LNCAP (cell line): ENCODE results near the gene PLPP7.

Experiments used
- TF ChIP-seq, protein P1 (sequence below): fragments of 450-650 bp; IDR thresholded peaks from 2 replicates; pipeline ENCODE4 v1.5.1; 2017; ENCODE audit warnings: mild to moderate bottlenecking

Gene PLPP7

DNA sequence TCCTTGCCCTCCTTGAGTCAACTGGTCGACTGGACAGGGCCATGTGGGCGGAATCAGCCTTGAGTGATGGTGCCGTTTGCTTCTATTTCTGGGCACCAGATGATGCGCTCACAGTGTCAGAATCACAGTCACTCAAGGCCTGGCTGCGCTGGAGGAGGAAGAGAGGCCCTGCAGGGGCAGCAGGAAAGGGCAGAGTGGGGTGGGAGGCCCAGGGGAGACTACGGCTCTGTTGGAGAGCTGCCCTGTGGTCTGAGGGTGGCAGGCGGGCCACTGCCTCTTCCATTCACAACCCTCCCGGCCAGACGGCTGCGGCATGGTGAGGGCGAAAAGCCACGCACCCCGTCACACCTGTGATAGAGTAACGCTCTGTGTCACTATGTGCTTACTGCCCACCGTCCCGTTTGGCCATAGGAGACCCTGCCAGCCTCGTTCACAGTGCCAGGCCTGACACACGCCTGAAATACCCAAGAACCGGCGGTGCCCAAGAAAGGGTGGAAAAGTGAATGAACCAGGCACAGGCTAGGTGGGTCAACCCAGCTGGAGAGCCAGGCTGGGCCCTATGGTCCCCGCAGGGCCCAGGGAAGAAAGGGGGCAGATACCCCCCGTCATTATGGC, 9.9 kb downstream of the PLPP7 start:
- TF ChIP-seq, protein P1, sequence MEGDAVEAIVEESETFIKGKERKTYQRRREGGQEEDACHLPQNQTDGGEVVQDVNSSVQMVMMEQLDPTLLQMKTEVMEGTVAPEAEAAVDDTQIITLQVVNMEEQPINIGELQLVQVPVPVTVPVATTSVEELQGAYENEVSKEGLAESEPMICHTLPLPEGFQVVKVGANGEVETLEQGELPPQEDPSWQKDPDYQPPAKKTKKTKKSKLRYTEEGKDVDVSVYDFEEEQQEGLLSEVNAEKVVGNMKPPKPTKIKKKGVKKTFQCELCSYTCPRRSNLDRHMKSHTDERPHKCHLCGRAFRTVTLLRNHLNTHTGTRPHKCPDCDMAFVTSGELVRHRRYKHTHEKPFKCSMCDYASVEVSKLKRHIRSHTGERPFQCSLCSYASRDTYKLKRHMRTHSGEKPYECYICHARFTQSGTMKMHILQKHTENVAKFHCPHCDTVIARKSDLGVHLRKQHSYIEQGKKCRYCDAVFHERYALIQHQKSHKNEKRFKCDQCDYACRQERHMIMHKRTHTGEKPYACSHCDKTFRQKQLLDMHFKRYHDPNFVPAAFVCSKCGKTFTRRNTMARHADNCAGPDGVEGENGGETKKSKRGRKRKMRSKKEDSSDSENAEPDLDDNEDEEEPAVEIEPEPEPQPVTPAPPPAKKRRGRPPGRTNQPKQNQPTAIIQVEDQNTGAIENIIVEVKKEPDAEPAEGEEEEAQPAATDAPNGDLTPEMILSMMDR, result no peak

DNA sequence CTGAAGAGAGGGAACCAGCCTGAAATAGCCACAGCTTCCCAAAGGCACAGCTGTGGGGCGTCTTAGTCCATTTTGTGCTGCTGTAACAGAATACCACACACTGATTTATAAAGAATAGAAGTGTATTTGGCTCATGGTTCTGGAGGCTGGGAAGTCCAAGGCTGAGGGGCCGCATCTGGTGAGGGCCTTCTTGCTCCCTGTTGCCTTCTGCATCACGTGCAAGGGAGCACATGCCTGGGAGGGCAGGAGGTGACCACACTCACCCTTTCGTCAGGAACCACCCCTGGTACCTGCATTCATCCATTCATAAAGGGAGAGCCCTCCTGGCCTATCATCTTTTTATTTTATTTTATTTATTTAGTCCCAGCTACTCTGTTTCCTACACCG, 10.4 kb downstream of the PLPP7 start:
- TF ChIP-seq, protein P1, result no peak

DNA sequence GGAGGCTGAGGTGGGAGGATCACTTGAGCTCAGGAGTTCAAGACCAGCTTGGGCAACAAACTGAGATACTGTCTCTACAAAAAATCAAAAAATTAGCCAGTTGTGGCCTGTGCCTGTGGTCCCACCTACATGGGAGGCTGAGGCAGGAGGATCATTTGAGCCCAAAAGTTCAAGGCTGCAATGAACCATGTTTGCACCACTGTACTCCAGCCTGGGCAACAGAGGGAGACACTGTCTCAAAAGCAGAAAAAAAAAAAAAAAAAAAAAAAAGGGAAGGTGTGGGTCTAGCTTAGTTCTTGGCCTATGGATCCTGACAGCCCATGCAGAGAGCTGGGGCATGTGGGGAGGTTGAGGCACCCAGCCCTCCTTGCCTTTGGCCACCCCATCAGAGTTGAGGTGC, 10.9 kb downstream of the PLPP7 start:
- TF ChIP-seq, protein P1, result no peak

DNA sequence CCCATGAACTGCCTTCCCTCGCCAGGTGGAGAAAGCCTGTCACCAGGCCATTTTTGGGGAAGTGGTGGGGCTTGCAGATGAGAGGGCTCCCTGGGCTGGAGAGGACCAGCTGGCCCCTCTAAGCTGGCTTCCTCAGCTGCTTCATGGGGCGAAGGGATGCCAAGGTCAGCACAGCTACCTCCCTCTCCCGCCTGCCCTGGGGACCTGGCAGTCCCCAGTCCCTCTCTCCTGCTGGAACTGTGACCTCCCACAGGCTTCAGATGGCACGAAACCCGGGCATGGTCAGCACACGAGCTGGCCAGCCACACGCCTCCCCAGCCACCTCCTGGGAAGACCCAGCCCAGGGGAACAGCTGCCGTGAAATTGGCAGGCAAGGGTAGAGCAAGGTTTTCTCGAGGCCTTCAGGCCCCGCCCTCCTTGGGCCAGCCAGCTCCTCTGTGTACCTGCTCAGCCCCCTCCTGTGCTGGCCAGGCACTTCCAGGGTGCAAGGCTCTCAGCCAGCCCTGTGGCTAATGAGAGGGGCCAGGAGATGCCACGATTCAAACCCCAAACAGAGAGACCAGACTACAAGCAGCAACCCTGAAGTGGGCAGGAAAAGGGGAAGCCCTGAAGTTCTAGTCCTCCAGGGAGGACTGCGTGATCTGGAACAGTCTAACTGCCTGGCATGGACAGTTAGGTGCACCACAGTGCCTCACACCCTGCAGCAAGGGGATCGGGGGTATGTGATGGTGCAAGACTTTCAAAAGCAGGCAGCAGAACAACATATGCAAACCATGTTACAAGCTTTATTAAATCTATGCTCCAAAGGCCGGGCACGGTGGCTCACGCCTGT, 12.9 kb downstream of the PLPP7 start:
- TF ChIP-seq, protein P1, result no peak

DNA sequence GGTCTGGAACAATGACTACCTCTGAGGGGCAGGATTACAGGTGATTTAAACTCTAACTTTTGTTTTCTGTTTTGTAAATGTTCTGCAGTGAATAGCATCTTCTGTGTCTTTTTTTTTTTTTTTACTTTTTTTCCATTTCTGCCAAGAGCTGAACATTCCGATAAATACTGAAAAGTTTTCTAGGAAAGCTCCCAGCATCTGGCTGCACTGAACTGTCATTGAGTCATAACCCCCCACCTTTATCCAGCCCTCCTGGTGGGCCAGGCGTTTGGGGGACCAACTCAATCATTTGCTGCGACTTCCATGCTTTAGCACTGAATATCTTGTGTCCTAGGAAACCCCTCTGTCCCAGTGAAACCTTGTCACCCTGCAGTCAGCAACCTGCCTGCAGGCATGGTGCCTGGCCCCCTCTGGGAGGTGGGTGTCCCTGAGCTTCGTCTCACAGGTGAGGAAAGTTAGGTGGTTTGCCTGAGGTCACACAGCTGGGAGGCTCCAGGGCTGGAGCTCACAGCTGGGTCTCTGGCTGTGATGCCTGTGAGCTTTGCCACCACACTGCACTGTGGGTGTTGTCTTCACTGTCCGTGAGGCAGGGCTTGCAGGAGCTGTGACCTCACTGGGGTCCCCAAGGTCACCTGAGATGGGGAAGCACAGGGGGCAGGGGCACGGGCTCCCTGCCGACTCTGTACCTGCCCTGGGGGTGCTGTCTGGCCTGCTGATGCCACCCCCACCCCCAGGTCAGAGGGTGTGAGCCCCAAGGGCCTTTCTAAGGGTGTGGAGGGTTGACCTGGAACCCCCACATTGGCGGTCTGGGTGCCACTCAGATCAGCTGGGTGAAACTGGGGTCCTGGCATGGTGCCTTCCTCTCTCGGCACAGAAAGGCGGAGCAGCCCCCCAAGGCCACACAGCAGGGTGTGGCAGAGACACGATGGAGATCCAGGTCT, 14.1 kb downstream of the PLPP7 start:
- TF ChIP-seq, protein P1, result no peak

DNA sequence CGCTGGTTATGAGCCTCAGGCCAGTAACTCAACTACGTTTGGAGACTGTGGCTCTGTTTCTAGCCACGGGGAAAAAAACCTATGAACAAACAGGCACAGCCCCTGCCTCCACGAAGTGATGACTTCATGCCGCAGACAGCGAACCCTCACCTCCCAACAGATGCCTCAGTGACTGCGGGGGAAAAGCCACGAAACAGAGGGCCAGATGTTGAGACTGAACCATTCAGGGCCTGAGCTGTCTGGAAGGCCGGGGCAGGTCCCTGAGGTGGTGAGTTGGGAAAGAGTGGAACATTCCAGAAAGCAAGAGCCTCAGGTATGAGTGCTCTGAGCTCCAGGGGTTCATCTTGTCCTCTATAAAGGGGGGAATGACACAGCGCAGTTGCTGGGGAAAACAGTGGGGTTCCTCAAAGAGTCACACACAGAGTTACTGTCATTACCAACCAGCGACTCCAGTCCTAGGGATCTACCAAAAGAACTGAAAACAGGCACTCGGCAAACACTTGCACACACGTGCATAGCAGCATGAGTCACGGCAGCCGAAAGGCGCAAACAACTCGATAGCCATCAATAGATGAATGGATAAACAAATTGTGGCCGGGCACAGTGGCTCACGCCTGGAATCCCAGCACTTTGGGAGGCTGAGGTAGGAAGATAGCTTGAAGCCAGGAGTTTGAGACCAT, 15.3 kb downstream of the PLPP7 start:
- TF ChIP-seq, protein P1, result no peak
